HepG2 (cell line): ENCODE data around the gene LDLRAD3. TPM values are rescaled to one million over a fixed set of nuclear protein-coding genes. Genes with fewer than 3 reads are reported as not detected.

Experiments used
- ATAC-seq: fragments of 200-7000 bp; cut with Tn5 transposase; 3 replicates; pipeline ENCODE4 v1.9.1; 2020; ENCODE audit warnings: mild to moderate bottlenecking, moderate library complexity
- BruUV-seq: library from RNA; stranded (reverse); fragments of 400-500 nt; replicated peaks from 2 replicates; lab custom pipeline; 2021; lab: Mats Ljungman, UMichigan
- CTCF ChIA-PET: fragments of 300-600 bp; formaldehyde crosslinking; extraction: SDS; loops from one replicate; lab custom pipeline; 2021; ENCODE audit warnings: low total read pairs, inconsistent platforms, low intra/inter-chr PET ratio; lab: Yijun Ruan, JAX
- POLR2A ChIA-PET: fragments of 350-600 bp; sonication (Branson Sonifier 250); formaldehyde crosslinking; loops from one replicate; lab custom pipeline; 2020; ENCODE audit warnings: antibody characterized with exemption, inconsistent platforms; lab: Yijun Ruan, JAX
- DNase-seq: peaks from one replicate; pipeline ENCODE4 v3.0.0-alpha.2; 2015; ENCODE audit warnings: low spot score
- FAIRE-seq: peaks from 3 replicates; lab custom pipeline; 2011; peaks lifted over from hg19 to GRCh38; lab: Jason Lieb, UNC
- H2AFZ ChIP-seq: one replicate; pipeline ENCODE4 v1.6.1; 2011; ENCODE audit warnings: low read length, inconsistent platforms
- H3K27ac ChIP-seq: fragments of 300-600 bp; 3 replicates; pipeline ENCODE4 v1.8.0; 2011; ENCODE audit warnings: mixed run types, mild to moderate bottlenecking, mixed read lengths, low read length, inconsistent platforms; ENCODE audit not compliant: insufficient read depth; ENCODE audit errors: extremely low read length
- H3K27me3 ChIP-seq, 2 experiments: fragments of 200-600 bp in 1 of 2; 2 replicates in 1 of 2; 3 replicates in 1 of 2; pipeline versions ENCODE4 v1.6.0 to v1.8.0; 2011; ENCODE audit warnings: low read length in 2 of 2, mild to moderate bottlenecking in 2 of 2, moderate library complexity in 2 of 2, inconsistent platforms in 1 of 2; ENCODE audit not compliant: insufficient read depth in 2 of 2, control insufficient read depth in 1 of 2
- H3K36me3 ChIP-seq, 2 experiments: fragments of 200-600 bp in 1 of 2; replicated peaks in 1 of 2; 2 replicates in 1 of 2; 3 replicates in 1 of 2; pipeline versions ENCODE4 v1.5.1 to v1.8.0; 2011; ENCODE audit warnings: low read length in 2 of 2, inconsistent platforms in 1 of 2; ENCODE audit not compliant: insufficient read depth in 2 of 2, control insufficient read depth in 1 of 2
- H3K4me1 ChIP-seq: 2 replicates; pipeline ENCODE4 v1.5.1; 2012; ENCODE audit warnings: low read length, inconsistent platforms; ENCODE audit not compliant: insufficient read depth
- H3K4me2 ChIP-seq: 2 replicates; pipeline ENCODE4 v1.6.0; 2011; ENCODE audit warnings: low read depth, low read length, inconsistent platforms
- H3K4me3 ChIP-seq, 3 experiments: fragments of 200-600 bp in 1 of 3; sonication (generic), shearing (Covaris generic) in 1 of 3; replicated peaks in 1 of 3; 2 replicates each; pipeline ENCODE4 v1.5.1; 2011 to 2016; ENCODE audit warnings: low read length in 3 of 3, inconsistent platforms in 2 of 3, low read depth in 2 of 3, mild to moderate bottlenecking in 2 of 3, control low read depth in 1 of 3, mixed read lengths in 1 of 3; ENCODE audit not compliant: insufficient read depth in 1 of 3
- H3K79me2 ChIP-seq: one replicate; pipeline ENCODE4 v1.6.1; 2011; ENCODE audit warnings: low read length, inconsistent platforms; ENCODE audit not compliant: insufficient read depth
- H3K9ac ChIP-seq: 2 replicates; pipeline ENCODE4 v1.6.0; 2011; ENCODE audit warnings: mild to moderate bottlenecking, low read depth, low read length, inconsistent platforms; ENCODE audit not compliant: insufficient read depth
- H3K9me3 ChIP-seq: 2 replicates; pipeline ENCODE4 v1.5.1; 2012; ENCODE audit warnings: mild to moderate bottlenecking, low read length
- H4K20me1 ChIP-seq: 2 replicates; pipeline ENCODE4 v1.6.0; 2011; ENCODE audit warnings: inconsistent platforms, mild to moderate bottlenecking, low read length, moderate library complexity; ENCODE audit not compliant: insufficient read depth
- CREB1 ChIP-seq, 2 experiments: fragments of 450-650 bp in 1 of 2; IDR thresholded peaks; 2 replicates each; pipeline ENCODE4 v1.6.1; 2016 to 2017; ENCODE audit warnings: control low read depth in 1 of 2, mild to moderate bottlenecking in 1 of 2, missing compliant biosample characterization in 1 of 2, missing genetic modification characterization in 1 of 2
- SMARCC2 ChIP-seq: fragments of 450-650 bp; IDR thresholded peaks from 2 replicates; pipeline ENCODE4 v1.6.1; 2017; ENCODE audit warnings: antibody characterized with exemption, mild to moderate bottlenecking
- ZFP1 ChIP-seq: IDR thresholded peaks from 2 replicates; pipeline ENCODE4 v1.6.1; 2016
- ZNF484 ChIP-seq: sonication (generic); formaldehyde crosslinking; IDR thresholded peaks from 2 replicates; pipeline ENCODE4 v1.5.1; 2020; ENCODE audit warnings: mild to moderate bottlenecking, low read depth, missing genetic modification reagents, borderline replicate concordance
- WGBS: methylation state at CpG from one replicate; pipeline ENCODE4 v1.1.6; 2017; ENCODE audit warnings: low lambda C conversion rate; 5-methylcytosine and 5-hydroxymethylcytosine counted together
- in situ Hi-C: cut with HindIII; loops from 2 replicates; pipeline ENCODE4 v1.10.0; 2017; ENCODE audit warnings: low pct_unique_long_range_greater_than_20kb; ENCODE audit not compliant: extremely low pct_ligation_motif_present
- intact Hi-C: fragments of 100-400 bp; cut with micrococcal nuclease; formaldehyde crosslinking; loops from one replicate; pipeline ENCODE4 v1.10.0; 2022; ENCODE audit not compliant: unreplicated experiment
- polyA plus RNA-seq, 8 experiments: library from polyadenylated mRNA; depleted of rRNA in 3 of 8; stranded (reverse) in 7 of 8; unstranded in 1 of 8; fragments of >200 nt; fragmentation: Illumina TruSeq in 4 of 8; extraction: Trizol in 4 of 8; gene quantifications; 2 replicates each; pipeline versions ENCODE4 v1.2.1 to v1.2.3, GENCODE V29; 2011 to 2016; ENCODE audit warnings: low read depth in 4 of 8, missing spikeins in 1 of 8, mixed read lengths in 1 of 8; ENCODE audit not compliant: insufficient read depth in 1 of 8
- total RNA-seq, 5 experiments: library from RNA; depleted of rRNA; stranded (reverse); fragments of >200 nt; fragmentation: Illumina TruSeq; extraction: Trizol; gene quantifications; 2 replicates each; pipeline ENCODE4 v1.2.3, GENCODE V29; 2016; ENCODE audit warnings: low read depth in 1 of 5
- TF ChIP-seq, protein P1 (sequence below): sonication (generic); formaldehyde crosslinking; IDR thresholded peaks from 2 replicates; pipeline ENCODE4 v1.4.0; 2020; ENCODE audit warnings: mild to moderate bottlenecking, missing genetic modification reagents, borderline replicate concordance

LDLRAD3 gene
- total and polyA plus RNA-seq, 2 of the 13 experiments (the other 11 are each of a cell fraction or from before 2014, with no cell fraction given) = 0.50 to 0.60 TPM

DNA sequence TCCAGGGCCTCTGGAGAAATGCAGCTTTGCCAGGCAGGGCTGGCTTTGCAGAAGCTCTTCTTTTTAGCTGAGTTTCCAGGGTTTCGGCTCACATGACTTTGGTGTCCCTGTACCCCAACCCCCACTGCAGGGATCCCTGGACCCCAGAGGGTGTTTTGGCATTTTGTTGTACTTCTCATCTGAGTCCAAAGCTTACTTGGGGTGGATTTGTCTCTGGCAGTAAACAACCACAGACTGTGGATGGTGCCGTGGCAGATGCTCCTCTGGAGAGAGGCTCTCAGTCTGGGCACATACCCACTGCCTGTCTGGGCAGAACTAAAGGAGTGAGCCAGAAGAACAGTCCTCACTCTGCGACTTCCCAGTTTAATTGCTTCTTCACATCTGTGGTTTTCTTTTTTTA lies 295.8 kb downstream of the LDLRAD3 start:
- H4K20me1 ChIP-seq = no peaks in the 10 kb centered on the region
- 39% methylated on average over 3 of the region's 3 CpGs for WGBS
- BruUV-seq = no TSS peak
- no peak overlapping the region for H3K4me3 ChIP-seq
- no peaks in the 10 kb centered on the region for H3K4me1 ChIP-seq
- H3K27me3 ChIP-seq = no peaks in the 10 kb centered on the region
- ATAC-seq (no peak), DNase-seq (no peak)
- H3K36me3 ChIP-seq = no peaks in the 10 kb centered on the region
- ChIA-PET CTCF (no interaction called here), POLR2A (no interaction called here)
- no peak overlapping the region for H3K27ac ChIP-seq
- no peak overlapping the region for H3K4me2 ChIP-seq
- TF ChIP-seq ZFP1 (no peak), SMARCC2 (no peak), CREB1 (IDR thresholded peaks at IDR 0.05) (no peak), CREB1 (CRISPR knock-in tag; IDR thresholded peaks at IDR 0.05) (no peak), ZNF484 (no peak)
- TF ChIP-seq, protein P1, sequence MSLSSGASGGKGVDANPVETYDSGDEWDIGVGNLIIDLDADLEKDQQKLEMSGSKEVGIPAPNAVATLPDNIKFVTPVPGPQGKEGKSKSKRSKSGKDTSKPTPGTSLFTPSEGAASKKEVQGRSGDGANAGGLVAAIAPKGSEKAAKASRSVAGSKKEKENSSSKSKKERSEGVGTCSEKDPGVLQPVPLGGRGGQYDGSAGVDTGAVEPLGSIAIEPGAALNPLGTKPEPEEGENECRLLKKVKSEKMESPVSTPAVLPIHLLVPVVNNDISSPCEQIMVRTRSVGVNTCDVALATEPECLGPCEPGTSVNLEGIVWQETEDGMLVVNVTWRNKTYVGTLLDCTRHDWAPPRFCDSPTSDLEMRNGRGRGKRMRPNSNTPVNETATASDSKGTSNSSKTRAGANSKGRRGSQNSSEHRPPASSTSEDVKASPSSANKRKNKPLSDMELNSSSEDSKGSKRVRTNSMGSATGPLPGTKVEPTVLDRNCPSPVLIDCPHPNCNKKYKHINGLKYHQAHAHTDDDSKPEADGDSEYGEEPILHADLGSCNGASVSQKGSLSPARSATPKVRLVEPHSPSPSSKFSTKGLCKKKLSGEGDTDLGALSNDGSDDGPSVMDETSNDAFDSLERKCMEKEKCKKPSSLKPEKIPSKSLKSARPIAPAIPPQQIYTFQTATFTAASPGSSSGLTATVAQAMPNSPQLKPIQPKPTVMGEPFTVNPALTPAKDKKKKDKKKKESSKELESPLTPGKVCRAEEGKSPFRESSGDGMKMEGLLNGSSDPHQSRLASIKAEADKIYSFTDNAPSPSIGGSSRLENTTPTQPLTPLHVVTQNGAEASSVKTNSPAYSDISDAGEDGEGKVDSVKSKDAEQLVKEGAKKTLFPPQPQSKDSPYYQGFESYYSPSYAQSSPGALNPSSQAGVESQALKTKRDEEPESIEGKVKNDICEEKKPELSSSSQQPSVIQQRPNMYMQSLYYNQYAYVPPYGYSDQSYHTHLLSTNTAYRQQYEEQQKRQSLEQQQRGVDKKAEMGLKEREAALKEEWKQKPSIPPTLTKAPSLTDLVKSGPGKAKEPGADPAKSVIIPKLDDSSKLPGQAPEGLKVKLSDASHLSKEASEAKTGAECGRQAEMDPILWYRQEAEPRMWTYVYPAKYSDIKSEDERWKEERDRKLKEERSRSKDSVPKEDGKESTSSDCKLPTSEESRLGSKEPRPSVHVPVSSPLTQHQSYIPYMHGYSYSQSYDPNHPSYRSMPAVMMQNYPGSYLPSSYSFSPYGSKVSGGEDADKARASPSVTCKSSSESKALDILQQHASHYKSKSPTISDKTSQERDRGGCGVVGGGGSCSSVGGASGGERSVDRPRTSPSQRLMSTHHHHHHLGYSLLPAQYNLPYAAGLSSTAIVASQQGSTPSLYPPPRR (CRISPR knock-in tag) = no peak
- TF ChIP-seq, all 625 proteins: peak for 0
- no peak overlapping the region for H3K9ac ChIP-seq
- no peaks in the 10 kb centered on the region for H3K79me2 ChIP-seq
- in situ Hi-C loops = no loop called here
- FAIRE-seq = no peak
- H3K9me3 ChIP-seq = no peaks in the 10 kb centered on the region
- intact Hi-C loops = no loop called here
- H2AFZ ChIP-seq = no peak overlapping the region
